Jurkat, Clone E6-1 (cell line): ENCODE data around the gene CAND2.
"Not testable (repeated sequence)": the region's sequence is repeated elsewhere in the genome, so short reads cannot be mapped to it uniquely, and the experiment has no call there.

ENCODE experiments used
- DNase-seq: peaks from one replicate; pipeline ENCODE4 v3.0.0-alpha.2; 2011; ENCODE audit warnings: low read depth, low spot score
- H3K4me3 ChIP-seq: 2 replicates; pipeline ENCODE4 v1.5.1; 2011; ENCODE audit warnings: mild to moderate bottlenecking, low read length, control low read depth, moderate library complexity

CAND2 gene

DNA sequence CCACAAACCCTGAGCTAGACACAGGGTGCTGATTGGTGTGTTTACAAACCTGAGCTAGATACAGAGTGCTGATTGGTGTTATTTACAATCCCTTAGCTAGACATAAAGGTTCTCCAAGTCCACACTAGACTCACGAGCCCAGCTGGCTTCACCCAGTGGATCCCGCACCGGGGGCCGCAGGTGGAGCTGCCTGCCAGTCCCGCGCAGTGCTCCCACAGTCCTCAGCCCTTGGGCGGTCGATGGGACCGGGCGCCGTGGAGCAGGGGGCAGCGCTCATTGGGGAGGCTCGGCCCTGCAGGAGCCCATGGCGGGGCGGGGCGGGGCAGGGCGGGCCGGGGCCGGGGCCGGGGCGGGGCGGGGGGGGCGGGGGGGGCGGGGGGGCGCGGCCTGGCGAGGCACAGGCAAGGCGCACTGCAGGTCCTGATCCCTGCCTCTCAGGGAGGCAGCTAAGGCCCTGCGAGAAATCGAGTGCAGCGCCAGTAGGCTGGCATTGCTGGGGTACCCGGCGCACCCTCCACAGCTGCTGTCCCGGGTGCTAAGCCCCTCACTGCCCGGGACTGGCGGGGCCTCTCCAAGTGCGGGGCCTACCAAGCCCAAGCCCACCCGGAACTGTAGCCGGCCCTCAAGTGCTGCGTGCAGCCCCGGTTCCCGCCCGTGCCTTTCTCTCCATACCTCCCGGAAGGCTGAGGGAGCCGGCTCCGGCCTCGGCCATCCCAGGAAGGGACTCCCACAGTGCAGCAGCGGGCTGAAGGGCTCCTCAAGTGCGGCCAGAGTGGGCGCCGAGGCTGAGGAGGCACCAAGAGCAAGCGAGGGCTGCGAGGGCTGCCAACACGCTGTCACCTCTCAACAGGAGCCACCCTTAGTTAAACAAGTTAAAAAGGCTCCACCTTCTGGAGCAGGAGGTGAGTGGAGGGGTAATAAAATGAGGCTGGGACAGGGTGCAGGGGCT is 27.6 kb upstream of the CAND2 start:
- H3K4me3 ChIP-seq = no peak overlapping the region
- no peak for DNase-seq

DNA sequence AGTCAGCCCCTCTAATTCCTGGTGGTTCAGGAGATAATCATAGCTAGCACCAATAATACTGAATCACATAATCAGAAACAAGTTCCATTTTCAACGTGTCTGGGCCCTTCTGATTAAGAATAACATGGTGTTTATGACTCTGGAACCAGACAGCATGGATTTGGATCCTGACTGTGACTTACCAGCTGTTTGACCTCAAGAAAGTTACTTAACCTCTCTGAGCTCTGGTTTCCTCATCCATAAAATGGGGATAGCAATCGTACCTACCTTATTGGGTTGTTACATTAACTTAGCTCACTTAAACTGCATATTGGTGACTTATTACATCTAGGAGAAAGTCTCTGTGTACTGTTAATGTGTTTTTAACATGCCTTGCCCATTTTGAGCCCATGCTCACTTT is 26.7 kb upstream of the CAND2 start:
- DNase-seq = no peak
- no peak overlapping the region for H3K4me3 ChIP-seq

DNA sequence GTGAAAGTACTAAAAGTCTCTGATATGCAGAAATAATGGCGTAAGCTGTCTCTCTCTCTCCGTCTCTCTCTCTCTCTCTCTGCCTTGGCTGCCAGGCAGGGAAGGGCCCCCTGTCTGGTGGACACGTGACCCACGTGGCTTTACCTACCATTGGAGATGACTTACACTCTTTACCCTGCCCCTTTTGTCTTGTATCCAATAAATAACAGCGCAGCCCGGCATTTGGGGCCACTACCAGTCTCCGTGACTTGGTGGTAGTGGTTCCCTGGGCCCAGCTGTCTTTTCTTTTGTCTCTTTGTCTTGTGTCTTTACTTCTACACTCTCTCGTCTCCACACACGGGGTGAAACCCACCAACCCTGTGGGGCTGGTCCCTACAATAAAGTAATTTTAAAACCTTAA is 25.2 kb upstream of the CAND2 start:
- no peak overlapping the region for H3K4me3 ChIP-seq
- no peak for DNase-seq

DNA sequence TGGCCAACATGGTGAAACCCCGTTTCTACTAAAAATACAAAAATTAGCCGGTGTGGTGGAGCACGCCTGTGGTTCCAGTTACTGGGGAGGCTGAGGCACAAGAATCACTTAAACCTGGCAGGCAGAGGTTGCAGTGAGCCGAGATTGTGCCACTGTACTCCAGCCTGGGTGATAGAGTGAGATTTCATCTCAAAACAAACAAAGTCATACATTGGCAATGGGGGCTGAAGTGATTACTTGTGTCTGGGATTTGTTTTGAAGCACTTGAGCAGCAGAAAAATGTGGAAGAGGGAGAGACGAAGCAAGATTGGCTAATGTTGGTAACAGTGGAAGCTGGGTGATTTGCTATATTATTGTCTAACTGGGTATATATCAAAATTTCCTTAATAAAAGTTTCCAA is 24.0 kb upstream of the CAND2 start:
- no peak overlapping the region for H3K4me3 ChIP-seq
- DNase-seq = no peak

DNA sequence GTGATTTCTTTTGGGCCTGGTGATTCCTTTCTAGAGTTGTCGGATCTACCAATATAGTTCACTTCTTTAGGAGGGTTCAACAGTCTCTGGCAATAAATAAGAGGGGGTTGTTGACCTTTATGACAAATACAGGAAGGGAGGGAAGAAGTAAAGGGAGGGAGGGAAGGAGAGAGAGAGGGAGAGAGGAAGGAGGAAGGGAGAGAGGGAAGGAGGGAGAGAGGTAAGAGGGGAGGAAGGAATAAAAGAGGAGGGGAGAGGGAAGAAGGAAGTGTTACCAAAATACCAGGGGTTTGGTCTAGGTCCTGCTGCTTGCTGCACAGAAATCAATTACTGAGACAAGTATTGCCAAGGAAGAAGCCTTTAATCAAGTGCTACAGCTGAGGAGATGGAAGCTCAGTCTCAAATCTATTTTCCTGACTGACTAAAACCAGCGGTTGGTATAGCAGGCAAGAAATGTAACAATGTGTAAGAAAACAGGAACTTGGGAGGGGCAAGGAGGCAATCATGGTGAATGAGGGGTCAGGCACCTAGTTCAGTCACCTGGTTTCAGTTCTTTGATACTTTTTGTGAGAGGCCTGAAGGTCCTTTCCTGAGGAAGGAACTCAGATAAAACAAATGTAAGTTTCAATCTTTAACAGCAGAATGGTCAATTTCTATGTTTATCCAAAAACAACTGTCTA is 23.3 kb upstream of the CAND2 start:
- DNase-seq = no peak
- H3K4me3 ChIP-seq = no peak overlapping the region

DNA sequence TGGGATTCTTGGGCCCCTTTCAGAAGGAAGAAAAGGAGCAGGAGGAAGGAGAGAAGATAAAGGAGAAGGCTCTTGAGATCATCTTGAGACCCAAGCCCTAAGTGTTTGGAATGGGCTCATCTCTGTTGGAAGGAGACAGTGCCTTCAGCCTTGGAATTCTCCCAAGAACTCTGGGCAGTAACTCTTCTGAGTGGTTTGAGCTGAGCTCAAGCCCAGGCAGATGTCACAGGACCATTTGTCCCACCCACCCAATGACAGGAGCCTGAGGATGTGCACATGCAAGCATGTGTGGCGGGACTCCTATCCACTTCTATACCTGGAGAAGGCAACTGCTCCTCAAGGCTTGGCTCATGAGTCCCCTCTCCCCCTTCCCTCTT is 22.8 kb upstream of the CAND2 start:
- DNase-seq = no peak
- no peak overlapping the region for H3K4me3 ChIP-seq

DNA sequence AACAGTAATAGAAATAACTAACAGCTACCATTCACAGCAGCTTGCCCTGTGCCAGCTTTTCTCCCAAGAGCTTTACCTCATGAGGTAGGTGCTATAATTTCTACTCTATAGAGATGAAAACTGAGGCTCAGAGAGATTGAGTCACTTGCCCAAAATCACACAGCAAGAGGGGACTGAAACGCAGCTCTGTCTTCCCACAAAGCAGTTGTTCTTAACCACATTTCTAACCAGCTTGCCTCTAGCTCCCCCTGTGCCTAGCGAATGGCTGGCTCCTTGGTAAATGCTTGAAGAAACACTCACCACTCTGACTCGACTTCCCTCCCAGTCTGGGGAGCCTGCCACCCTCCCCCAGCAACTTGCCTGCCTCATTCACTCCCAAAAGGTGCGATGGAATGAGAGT is 21.9 kb upstream of the CAND2 start:
- H3K4me3 ChIP-seq = no peak overlapping the region
- peak; percentile 27 for DNase-seq

DNA sequence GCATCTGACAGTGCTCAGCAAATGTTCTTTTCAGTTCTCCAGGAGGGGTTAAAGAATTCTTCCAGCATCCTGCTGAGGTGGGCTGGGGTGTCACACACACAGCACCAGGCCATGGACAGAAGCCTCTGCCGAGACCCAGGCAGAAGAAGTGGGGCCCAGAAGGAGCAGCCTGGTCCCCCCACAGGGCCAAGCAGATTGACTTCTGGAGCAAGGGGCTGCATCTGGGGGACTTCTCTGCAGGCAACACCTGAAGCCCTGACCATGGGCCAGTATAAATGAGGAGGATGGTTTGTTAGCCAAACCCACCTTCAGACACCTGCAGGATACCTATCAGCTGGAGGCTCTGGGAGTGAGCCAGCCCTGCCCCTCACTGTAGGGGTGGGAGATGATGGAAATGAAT is 21.3 kb upstream of the CAND2 start:
- DNase-seq = no peak
- H3K4me3 ChIP-seq = no peak overlapping the region

DNA sequence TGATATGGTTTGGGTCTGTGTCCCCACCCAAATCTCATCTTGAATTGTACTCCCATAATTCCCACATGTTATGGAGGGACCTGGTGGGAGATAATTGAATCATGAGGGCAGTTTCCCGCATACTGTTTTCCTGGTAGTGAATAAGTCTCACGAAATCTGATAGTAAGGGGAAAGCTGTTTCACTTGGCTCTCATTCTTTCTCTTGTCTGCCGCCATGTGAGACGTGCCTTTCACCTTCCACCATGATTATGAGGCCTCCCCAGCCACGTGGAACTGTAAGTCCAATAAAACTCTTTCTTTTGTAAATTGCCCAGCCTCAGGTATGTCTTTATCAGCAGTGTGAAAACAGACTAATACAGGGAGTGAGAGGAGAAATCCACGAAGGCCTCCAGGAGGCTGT is 20.5 kb upstream of the CAND2 start:
- not testable (repeated sequence) for H3K4me3 ChIP-seq, DNase-seq

DNA sequence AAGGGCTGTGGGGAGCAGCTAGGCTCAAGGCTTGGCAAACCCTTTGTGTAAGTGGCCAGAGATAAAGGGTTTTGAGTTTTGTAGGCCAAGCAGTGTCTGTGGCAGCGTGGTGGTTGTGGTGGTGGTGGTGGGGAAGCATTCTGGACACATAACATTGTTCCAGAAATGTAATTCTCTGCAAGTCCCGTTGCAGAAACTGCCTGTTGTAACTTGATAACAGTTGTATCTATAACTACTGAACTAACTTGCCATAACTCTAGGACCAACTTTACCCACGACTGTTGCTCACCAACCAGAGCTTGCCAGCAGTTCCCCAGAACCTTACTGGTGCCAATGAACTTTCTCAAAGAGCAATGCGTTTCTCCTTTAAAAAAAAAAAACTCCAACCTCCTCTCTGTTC is 19.3 kb upstream of the CAND2 start:
- H3K4me3 ChIP-seq = no peak overlapping the region
- no peak for DNase-seq

DNA sequence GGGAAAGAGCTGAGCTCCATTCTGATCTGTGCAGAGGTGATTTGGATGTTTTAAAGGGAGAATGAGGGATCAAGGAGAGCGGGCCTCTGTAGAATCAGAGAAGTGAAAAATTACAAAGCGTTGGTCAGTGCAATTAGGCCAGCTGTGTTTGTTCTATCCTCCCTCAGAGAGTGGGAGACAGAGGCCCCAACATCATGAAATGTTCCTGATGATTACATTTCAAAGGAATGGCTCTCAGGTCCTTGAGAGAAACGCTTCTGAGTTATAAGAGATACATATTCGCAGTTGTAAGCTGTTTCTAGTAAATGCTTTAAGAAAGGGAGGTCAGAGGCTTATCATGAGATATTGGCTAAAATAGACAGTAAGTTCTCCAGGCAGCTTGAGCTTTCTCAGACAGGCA is 15.7 kb upstream of the CAND2 start:
- no peak for DNase-seq
- no peak overlapping the region for H3K4me3 ChIP-seq

DNA sequence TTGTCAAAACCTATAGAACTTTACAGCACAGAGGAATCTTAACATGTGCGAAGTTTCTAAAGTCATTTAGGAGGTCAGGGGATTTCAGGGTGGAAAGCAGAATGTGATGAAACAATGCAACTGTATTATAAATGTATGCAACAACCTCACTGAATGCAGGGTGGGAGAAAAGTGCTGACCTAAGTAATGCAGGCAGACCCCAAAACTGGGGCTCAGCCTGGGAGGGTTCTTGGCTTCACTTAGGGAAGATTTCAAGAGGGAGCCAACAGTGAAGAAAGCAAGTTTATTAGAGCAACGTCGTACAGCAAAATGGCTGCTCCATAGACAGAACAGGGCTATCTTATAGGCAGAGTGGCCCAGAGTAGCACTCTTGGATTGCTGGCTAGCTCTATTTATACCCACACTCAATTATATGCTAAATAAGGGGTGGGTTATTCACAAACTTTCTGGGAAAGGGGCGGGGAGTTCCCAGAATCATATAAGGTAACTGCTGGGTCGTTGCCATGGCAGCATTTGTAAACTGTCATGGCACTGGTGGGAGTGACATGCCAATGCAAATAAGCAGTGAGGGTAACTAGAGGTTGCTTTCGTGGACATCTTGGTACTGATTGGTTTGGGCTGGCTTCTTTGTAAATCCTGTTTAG is 14.2 kb upstream of the CAND2 start:
- DNase-seq = no peak
- no peak overlapping the region for H3K4me3 ChIP-seq

DNA sequence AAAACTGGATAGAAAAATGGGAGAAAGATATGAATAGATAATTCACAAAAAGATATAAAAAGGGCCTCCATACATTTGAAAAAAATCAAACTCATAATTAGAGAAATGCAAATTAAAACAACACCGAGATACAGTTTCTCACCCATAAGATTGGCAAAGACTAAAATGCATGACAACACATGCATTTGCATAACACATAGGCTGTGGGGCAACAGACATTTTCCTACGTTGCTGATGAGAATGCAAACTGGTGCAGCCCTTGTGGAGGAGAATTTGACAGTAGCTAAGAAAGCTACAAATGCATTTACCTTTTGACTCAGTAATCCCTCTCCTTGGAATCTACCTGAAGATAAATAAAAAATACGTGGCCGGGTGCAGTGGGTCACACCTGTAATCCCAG is 11.4 kb upstream of the CAND2 start:
- no peak overlapping the region for H3K4me3 ChIP-seq
- DNase-seq = no peak

DNA sequence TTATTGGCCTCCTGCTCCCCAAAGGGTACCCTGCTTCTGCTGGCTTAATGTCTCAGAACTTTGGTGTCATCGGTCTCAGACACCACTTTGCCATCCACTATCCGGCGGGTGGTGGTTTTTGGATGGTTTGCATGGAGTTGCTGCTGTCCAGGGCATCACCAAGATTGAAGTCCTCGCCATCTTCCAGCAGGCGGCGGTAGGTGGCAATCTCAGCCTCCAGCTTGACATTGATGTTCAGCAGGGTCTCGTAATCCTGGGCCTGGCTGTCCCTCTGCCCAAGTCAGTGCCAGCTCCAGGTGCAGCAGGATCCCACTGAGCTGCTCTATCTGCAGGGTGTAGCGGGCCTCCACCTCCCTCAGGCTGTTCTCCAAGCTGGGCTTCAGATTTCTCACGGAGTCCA is 9.1 kb upstream of the CAND2 start:
- not testable (repeated sequence) for H3K4me3 ChIP-seq, DNase-seq

DNA sequence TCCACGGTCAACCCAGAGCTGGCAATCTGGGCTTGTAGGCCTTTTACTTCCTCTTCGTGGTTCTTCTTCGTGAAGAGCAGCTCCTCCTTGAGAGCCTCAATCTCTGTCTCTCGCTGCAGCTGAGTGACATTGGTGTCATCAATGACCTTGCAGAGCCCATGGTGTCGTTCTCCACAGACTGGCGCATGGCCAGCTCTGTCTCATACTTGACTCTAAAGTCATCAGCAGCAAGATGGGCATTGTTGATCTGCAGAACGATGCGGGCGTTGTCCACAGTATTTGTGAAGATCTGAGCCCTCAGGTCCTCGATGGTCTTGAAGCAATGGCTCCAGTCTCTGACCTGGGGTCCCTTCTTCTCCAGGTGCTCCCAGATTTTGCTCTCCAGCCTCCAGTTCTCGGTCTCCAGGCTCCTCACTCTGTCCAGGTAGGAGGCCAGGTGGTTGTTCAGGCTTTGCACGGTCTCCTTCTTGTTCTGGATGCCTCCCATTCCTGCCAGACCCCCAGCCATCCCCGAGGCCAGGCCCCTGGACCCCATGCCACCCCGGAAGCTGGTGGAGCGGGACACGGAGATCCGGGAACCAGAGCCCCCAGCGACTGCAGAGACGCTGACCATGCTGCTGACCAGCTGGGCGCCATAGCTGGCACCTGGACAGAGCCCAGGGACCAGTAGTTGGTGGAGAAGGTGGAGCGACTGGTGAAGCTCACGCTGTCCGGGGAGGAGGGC is 8.4 kb upstream of the CAND2 start:
- DNase-seq = not testable (repeated sequence)

DNA sequence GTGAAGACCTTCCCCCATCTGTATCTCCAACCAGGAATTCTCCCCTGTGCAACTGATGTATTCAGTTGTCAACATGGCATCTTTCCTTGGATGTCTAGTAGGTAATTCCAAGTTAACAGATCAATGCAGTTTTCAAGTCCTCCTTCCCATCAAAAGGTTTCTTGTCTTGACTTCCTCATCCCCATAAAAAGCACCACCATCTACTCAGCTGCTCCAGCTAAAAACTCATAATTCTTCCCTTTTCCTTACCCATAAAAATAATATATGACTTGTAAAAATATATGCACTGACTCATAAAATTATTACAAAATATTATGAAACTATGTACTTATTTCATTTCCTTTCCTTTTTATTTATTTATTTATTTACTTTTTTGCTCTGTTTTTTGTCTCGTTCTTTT is 5.0 kb upstream of the CAND2 start:
- no peak for DNase-seq
- H3K4me3 ChIP-seq = no peak overlapping the region

More for the DNA sequence above, 8.4 kb upstream of the CAND2 start:
- H3K4me3 ChIP-seq = not testable (repeated sequence)

DNA sequence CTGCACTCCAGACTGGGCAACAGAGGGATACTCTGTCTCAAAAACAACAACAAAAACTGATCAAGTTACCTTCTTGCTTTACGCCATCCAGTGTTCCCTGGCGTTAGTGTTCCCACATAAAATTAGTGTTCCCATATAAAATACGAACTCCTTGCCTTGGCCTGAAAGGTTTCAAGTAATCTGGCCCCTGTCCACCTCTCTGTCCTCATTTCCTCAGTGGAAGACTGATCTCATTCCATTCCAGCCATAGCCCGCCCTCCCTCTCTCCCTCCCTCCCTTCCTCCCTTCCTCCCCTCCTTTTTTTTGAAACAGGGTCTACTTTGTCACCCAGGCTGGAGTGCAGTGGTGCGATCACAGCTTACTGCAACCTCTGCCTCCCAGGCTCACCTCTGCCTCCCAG is 2.8 kb upstream of the CAND2 start:
- DNase-seq = no peak

DNA sequence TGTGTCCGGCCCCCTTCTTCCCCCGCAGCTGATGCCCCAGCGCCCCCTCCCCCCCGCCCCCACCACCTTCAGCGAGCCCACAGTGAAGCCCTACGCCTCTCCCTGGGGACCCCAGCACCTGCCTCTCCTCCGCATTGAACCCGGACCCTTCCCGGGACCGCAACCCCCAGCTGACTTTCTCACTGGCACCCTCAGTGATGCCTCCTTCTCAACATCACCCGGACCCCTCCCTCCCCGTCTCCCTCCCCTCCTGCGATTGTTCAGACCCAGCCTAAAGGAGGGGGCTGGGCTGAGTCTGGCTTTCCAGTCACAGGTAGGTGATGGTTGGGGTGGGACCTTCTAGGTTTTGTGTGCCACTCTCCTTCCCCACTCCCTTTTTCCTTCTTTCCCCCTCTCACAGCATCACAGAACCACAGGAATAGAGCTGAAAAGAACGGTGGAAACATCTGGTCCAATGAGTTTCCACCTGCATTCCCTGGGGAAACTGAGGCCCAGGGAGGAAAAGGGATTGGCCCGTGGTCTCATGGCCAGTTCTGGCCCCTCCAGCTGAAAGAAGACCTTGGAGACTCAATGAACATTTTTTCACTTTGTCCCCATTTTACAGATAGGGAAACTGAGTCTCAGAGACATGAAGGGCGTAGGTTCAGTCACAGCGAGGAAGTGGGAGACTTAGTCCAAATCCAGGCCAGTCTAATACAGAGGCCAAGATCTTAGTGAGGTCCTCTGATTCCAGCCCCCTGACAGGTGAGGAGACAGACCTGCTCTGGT is 828 bp downstream of the CAND2 start:
- H3K4me3 ChIP-seq = peak overlapping the region; percentile 65
- DNase-seq = no peak

More for the DNA sequence above, 2.8 kb upstream of the CAND2 start:
- no peak overlapping the region for H3K4me3 ChIP-seq
